K562 (cell line): ENCODE data around the gene DACT3. TPM values are rescaled to one million over a fixed set of nuclear protein-coding genes. Genes with fewer than 3 reads are reported as not detected.

Source experiments
- ATAC-seq: fragments of 200-7000 bp; cut with Tn5 transposase; 3 replicates; pipeline ENCODE4 v1.9.1; 2020; ENCODE audit warnings: moderate library complexity
- BruUV-seq: library from RNA; stranded (reverse); fragments of 400-500 nt; replicated peaks from 2 replicates; lab custom pipeline; 2021; lab: Mats Ljungman, UMichigan
- CTCF ChIA-PET: fragments of 300-600 bp; formaldehyde crosslinking; extraction: SDS; loops from one replicate; lab custom pipeline; 2021; ENCODE audit warnings: low intra/inter-chr PET ratio; lab: Yijun Ruan, JAX
- POLR2A ChIA-PET: fragments of 300-600, 350-650 bp; sonication (Branson Sonifier 250); formaldehyde crosslinking; extraction: SDS; loops from one replicate; lab custom pipeline; 2021; ENCODE audit warnings: antibody characterized with exemption, inconsistent platforms; lab: Yijun Ruan, JAX
- DNase-seq, 4 experiments: peaks; one replicate each; pipeline versions ENCODE4 v3.0.0 to v3.0.0-alpha.2; 2011 to 2018; ENCODE audit warnings: low spot score in 3 of 4, mixed read lengths in 3 of 4; ENCODE audit errors: extremely low read depth in 1 of 4
- FAIRE-seq: peaks from 2 replicates; lab custom pipeline; 2011; peaks lifted over from hg19 to GRCh38; lab: Jason Lieb, UNC
- H2AFZ ChIP-seq: 2 replicates; pipeline ENCODE4 v1.6.0; 2011; ENCODE audit warnings: low read depth, low read length, control low read depth, inconsistent platforms
- H3K27ac ChIP-seq: fragments of 200-600 bp; 3 replicates; pipeline ENCODE4 v1.8.0; 2011; ENCODE audit warnings: low read depth, mild to moderate bottlenecking, control low read depth, inconsistent platforms, low read length, moderate library complexity, mixed read lengths; ENCODE audit errors: extremely low read depth
- H3K27me3 ChIP-seq, 2 experiments: fragments of 300-600 bp in 1 of 2; 2 replicates in 1 of 2; 3 replicates in 1 of 2; pipeline versions ENCODE4 v1.6.0 to v1.8.0; 2011; ENCODE audit warnings: inconsistent platforms in 2 of 2, low read length in 2 of 2, mild to moderate bottlenecking in 1 of 2, mixed read lengths in 1 of 2, moderate library complexity in 1 of 2; ENCODE audit not compliant: control insufficient read depth in 2 of 2, insufficient read depth in 2 of 2
- H3K36me3 ChIP-seq: fragments of 300-600 bp; 3 replicates; pipeline ENCODE4 v1.8.0; 2011; ENCODE audit warnings: mild to moderate bottlenecking, low read length, inconsistent platforms; ENCODE audit not compliant: control insufficient read depth, insufficient read depth
- H3K4me1 ChIP-seq, 2 experiments: fragments of 200-600 bp in 1 of 2; replicated peaks in 1 of 2; 2 replicates in 1 of 2; 3 replicates in 1 of 2; pipeline versions ENCODE4 v1.5.1 to v1.8.0; 2011; ENCODE audit warnings: inconsistent platforms in 2 of 2, low read length in 2 of 2, mild to moderate bottlenecking in 1 of 2, mixed read lengths in 1 of 2, moderate library complexity in 1 of 2; ENCODE audit not compliant: control insufficient read depth in 2 of 2, insufficient read depth in 2 of 2
- H3K4me2 ChIP-seq: 2 replicates; pipeline ENCODE4 v1.6.1; 2011; ENCODE audit warnings: low read length, control low read depth, inconsistent platforms, mixed read lengths; ENCODE audit not compliant: insufficient read depth
- H3K4me3 ChIP-seq: fragments of 200-600 bp; sonication (generic), shearing (Covaris generic); 2 replicates; pipeline ENCODE4 v1.5.1; 2016; ENCODE audit warnings: control low read depth, inconsistent platforms
- H3K79me2 ChIP-seq: fragments of 200-600 bp; 3 replicates; pipeline ENCODE4 v1.8.0; 2011; ENCODE audit warnings: low read length, inconsistent platforms; ENCODE audit not compliant: control insufficient read depth, insufficient read depth
- H3K9ac ChIP-seq, 2 experiments: 2 replicates each; pipeline versions ENCODE4 v1.6.0 to v1.6.1; 2011; ENCODE audit warnings: low read depth in 2 of 2, low read length in 2 of 2, control low read depth in 1 of 2, inconsistent platforms in 1 of 2, mild to moderate bottlenecking in 1 of 2, mixed read lengths in 1 of 2; ENCODE audit not compliant: insufficient read depth in 1 of 2
- H3K9me1 ChIP-seq: one replicate; pipeline ENCODE4 v1.6.0; 2011; ENCODE audit warnings: inconsistent platforms, mild to moderate bottlenecking, low read length, moderate library complexity; ENCODE audit not compliant: control insufficient read depth, insufficient read depth
- H3K9me3 ChIP-seq: replicated peaks from 2 replicates; pipeline ENCODE4 v1.5.1; 2011; ENCODE audit warnings: low read depth, low read length, inconsistent platforms; ENCODE audit not compliant: control insufficient read depth, insufficient read depth
- H4K20me1 ChIP-seq: replicated peaks from 2 replicates; pipeline ENCODE4 v1.6.1; 2011; ENCODE audit warnings: low read length, inconsistent platforms, mixed read lengths; ENCODE audit not compliant: control insufficient read depth, insufficient read depth
- ARID3A ChIP-seq: IDR thresholded peaks from 2 replicates; pipeline ENCODE4 v1.6.1; 2012; ENCODE audit warnings: low read depth, low read length, improper control_type of control experiment, borderline replicate concordance
- CBX3 ChIP-seq, 2 experiments: IDR thresholded peaks; 1 replicate in 1 of 2; 2 replicates in 1 of 2; pipeline ENCODE4 v1.6.1; 2012; ENCODE audit warnings: inconsistent platforms in 2 of 2, low read length in 2 of 2, borderline replicate concordance in 1 of 2, control low read depth in 1 of 2
- CBX5 ChIP-seq: IDR thresholded peaks from 2 replicates; pipeline ENCODE4 v1.6.1; 2014; ENCODE audit warnings: low read depth, borderline replicate concordance
- CHD4 ChIP-seq: fragments of 200-600 bp; sonication (generic); IDR thresholded peaks from 3 replicates; pipeline ENCODE4 v1.6.1; 2012; ENCODE audit warnings: low read depth, mild to moderate bottlenecking, mixed read lengths, low read length, inconsistent platforms; ENCODE audit not compliant: insufficient read depth, insufficient replicate concordance, poor library complexity, severe bottlenecking
- HLTF ChIP-seq: fragments of 450-650 bp; IDR thresholded peaks from 2 replicates; pipeline ENCODE4 v1.6.1; 2016
- NRF1 ChIP-seq, 2 experiments: fragments of 450-650 bp; IDR thresholded peaks in 1 of 2; conservative IDR thresholded peaks in 1 of 2; 2 replicates each; pipeline ENCODE4 v1.6.1; 2014; ENCODE audit warnings: mild to moderate bottlenecking in 2 of 2
- PPARD ChIP-seq: fragments of 250-450 bp; sonication (Bioruptor Pico); IDR thresholded peaks from 2 replicates; pipeline ENCODE4 v1.8.0; 2022; ENCODE audit warnings: inconsistent platforms, mild to moderate bottlenecking, moderate library complexity
- SMAD3 ChIP-seq: fragments of 450-650 bp; formaldehyde crosslinking; conservative IDR thresholded peaks from 2 replicates; pipeline ENCODE4 v1.4.0; 2020; ENCODE audit warnings: mild to moderate bottlenecking
- TRIM24 ChIP-seq, 2 experiments: fragments of 450-650 bp; IDR thresholded peaks; 2 replicates each; pipeline ENCODE4 v1.6.1; 2016
- TRIM28 ChIP-seq: fragments of 450-650 bp; IDR thresholded peaks from 2 replicates; pipeline ENCODE4 v1.6.1; 2017
- ZFP36 ChIP-seq: fragments of 150-350 bp; IDR thresholded peaks from 2 replicates; pipeline ENCODE4 v1.6.1; 2018; ENCODE audit warnings: low read length, low read depth; ENCODE audit not compliant: partially characterized antibody
- ZNF384 ChIP-seq: IDR thresholded peaks from 2 replicates; pipeline ENCODE4 v1.6.1; 2012; ENCODE audit warnings: low read depth, low read length, improper control_type of control experiment
- ZNF561 ChIP-seq: fragments of 450-650 bp; formaldehyde crosslinking; conservative IDR thresholded peaks from 2 replicates; pipeline ENCODE4 v1.4.0; 2020; ENCODE audit warnings: mild to moderate bottlenecking, moderate library complexity
- ZNF583 ChIP-seq: fragments of 250-450 bp; sonication (Bioruptor Pico); IDR thresholded peaks from 2 replicates; pipeline ENCODE4 v1.4.0; 2020
- ZNF75A ChIP-seq: fragments of 450-650 bp; formaldehyde crosslinking; IDR thresholded peaks from 2 replicates; pipeline ENCODE4 v1.4.0; 2020; ENCODE audit warnings: mild to moderate bottlenecking
- WGBS: fragments of 100-300 bp; shearing (Covaris generic); methylation state at CpG from one replicate; pipeline ENCODE4 v1.1.6; 2016; ENCODE audit warnings: low coverage, mixed read lengths; ENCODE audit not compliant: insufficient coverage; ENCODE audit errors: missing lambda C conversion rate; 5-methylcytosine and 5-hydroxymethylcytosine counted together
- in situ Hi-C: fragments of 300-500 bp; cut with MboI; formaldehyde crosslinking; loops from 4 replicates; pipeline ENCODE4 v1.15.0; 2018; ENCODE audit warnings: inconsistent platforms, mixed read lengths
- intact Hi-C: fragments of 100-400 bp; cut with micrococcal nuclease; formaldehyde crosslinking; loops from 2 replicates; pipeline ENCODE4 v1.14.2; 2022
- polyA plus RNA-seq, 8 experiments: library from polyadenylated mRNA; depleted of rRNA in 4 of 8; stranded (reverse) in 5 of 8; unstranded in 3 of 8; fragments of >200 nt; fragmentation: Nextera tagmentation in 2 of 8; fragmentation: Illumina TruSeq in 1 of 8; extraction: Ambion mirVana in 2 of 8; extraction: Trizol in 1 of 8; gene quantifications; 2 replicates each; pipeline versions ENCODE4 v1.2.1 to v1.2.3, GENCODE V29; 2011 to 2014; ENCODE audit warnings: inconsistent platforms in 1 of 8, missing spikeins in 1 of 8
- total RNA-seq, 7 experiments: library from RNA; depleted of rRNA in 6 of 7; stranded (reverse); fragments of >200 nt in 6 of 7; fragmentation: Illumina TruSeq in 2 of 7; extraction: Trizol in 2 of 7; gene quantifications; 2 replicates each; pipeline versions ENCODE4 v1.2.1 to v1.2.3, GENCODE V29; 2011 to 2021; ENCODE audit warnings: low replicate concordance in 1 of 7
- TF ChIP-seq, protein P1 (sequence below), 2 experiments: fragments of 450-650 bp; IDR thresholded peaks; 2 replicates each; pipeline ENCODE4 v1.6.1; 2016
- TF ChIP-seq, protein P2 (sequence below): fragments of 450-650 bp; IDR thresholded peaks from 2 replicates; pipeline ENCODE4 v1.6.1; 2018; ENCODE audit warnings: mild to moderate bottlenecking, low read depth; ENCODE audit not compliant: partially characterized antibody

DACT3 gene
- total and polyA plus RNA-seq, 9 of the 15 experiments (the other 6 are each of a cell fraction or from before 2014, with no cell fraction given): 0.67 to 6.5 (median 3.5) TPM

- TF ChIP-seq ARID3A (no peak), HLTF (peak; percentile 76; the same call in 1 of the 2 replicates), ZNF75A (CRISPR knock-in tag) (0 out of 2 replicates have a peak, but pooled peaks have one; percentile 49), TRIM24 (IDR thresholded peaks at IDR 0.05) (peak; percentile 23 to 64; a peak in 2 of 4 replicates), ZFP36 (no peak), SMAD3 (CRISPR knock-in tag) (no peak), TRIM28 (peak; percentile 97), PPARD (CRISPR knock-in tag) (no peak), ZNF583 (peak; percentile 94), ZNF561 (CRISPR knock-in tag) (no peak), NRF1 (conservative IDR thresholded peaks at IDR 0.05 in 1 of 2, IDR thresholded peaks at IDR 0.05 in 1 of 2) (no peak), CBX5 (peak; percentile 68; the same call in 1 of the 2 replicates), CHD4 (no peak), ZNF384 (0 out of 2 replicates have a peak, but pooled peaks have one; percentile 22), CBX3 (IDR thresholded peaks at IDR 0.05; ENCODE audit: borderline replicate concordance in 1 of 2, low read length in 2 of 2) (peak in 1 of 2 experiments; percentile 91; a peak in 2 of 3 replicates)
- TF ChIP-seq, protein P1, sequence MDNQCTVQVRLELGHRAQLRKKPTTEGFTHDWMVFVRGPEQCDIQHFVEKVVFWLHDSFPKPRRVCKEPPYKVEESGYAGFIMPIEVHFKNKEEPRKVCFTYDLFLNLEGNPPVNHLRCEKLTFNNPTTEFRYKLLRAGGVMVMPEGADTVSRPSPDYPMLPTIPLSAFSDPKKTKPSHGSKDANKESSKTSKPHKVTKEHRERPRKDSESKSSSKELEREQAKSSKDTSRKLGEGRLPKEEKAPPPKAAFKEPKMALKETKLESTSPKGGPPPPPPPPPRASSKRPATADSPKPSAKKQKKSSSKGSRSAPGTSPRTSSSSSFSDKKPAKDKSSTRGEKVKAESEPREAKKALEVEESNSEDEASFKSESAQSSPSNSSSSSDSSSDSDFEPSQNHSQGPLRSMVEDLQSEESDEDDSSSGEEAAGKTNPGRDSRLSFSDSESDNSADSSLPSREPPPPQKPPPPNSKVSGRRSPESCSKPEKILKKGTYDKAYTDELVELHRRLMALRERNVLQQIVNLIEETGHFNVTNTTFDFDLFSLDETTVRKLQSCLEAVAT (IDR thresholded peaks at IDR 0.05): 0 out of 4 replicates have a peak, but pooled peaks of 1 of the 2 experiments have one; percentile 20
- TF ChIP-seq, protein P2, sequence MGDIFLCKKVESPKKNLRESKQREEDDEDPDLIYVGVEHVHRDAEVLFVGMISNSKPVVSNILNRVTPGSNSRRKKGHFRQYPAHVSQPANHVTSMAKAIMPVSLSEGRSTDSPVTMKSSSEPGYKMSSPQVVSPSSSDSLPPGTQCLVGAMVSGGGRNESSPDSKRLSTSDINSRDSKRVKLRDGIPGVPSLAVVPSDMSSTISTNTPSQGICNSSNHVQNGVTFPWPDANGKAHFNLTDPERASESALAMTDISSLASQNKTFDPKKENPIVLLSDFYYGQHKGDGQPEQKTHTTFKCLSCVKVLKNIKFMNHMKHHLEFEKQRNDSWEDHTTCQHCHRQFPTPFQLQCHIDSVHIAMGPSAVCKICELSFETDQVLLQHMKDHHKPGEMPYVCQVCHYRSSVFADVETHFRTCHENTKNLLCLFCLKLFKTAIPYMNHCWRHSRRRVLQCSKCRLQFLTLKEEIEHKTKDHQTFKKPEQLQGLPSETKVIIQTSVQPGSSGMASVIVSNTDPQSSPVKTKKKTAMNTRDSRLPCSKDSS: peak; percentile 93
- Histone ChIP-seq H3K4me1 (peaks cover 12 to 32% of the 10 kb centered on the region in 2 experiments; a peak in 4 of 5 replicates), H3K4me3 (no peak overlapping the region), H3K9ac (no peak overlapping the region), H3K79me2 (peaks cover 23% of the 10 kb centered on the region), H3K4me2 (no peak overlapping the region), H2AFZ (no peak overlapping the region), H3K9me3 (peaks cover 11% of the 10 kb centered on the region), H3K27me3 (no peaks in the 10 kb centered on the region), H3K27ac (no peak overlapping the region), H3K9me1 (no peaks in the 10 kb centered on the region), H3K36me3 (peaks cover 9% of the 10 kb centered on the region; the same call in 1 of the 3 replicates), H4K20me1 (peaks cover 11% of the 10 kb centered on the region)
- intact Hi-C loops (no loop called here), in situ Hi-C loops (no loop called here)
- ChIA-PET POLR2A (interaction anchor here (1.5 kb wide), 1 partner anchor 9 kb away, joined by 3 read pairs; no protein-coding TSS in a partner anchor), CTCF (no interaction called here)
- 36% methylated on average over 4 of the region's 4 CpGs for WGBS
- FAIRE-seq (no peak), ATAC-seq (no peak), DNase-seq (no peak)
- BruUV-seq: no TSS peak
Measured at GRCh38 chr19:46598372-46598917, 62.5 kb downstream of the DACT3 start.
